K562 (cell line): ENCODE data around the gene AMPD3. TPM values are rescaled to one million over a fixed set of nuclear protein-coding genes. Genes with fewer than 3 reads are reported as not detected.

Source experiments
- MEIS2 ChIP-seq: fragments of 450-650 bp; IDR thresholded peaks from 2 replicates; pipeline ENCODE4 v1.6.1; 2014; ENCODE audit warnings: mild to moderate bottlenecking; ENCODE audit not compliant: partially characterized antibody
- MGA ChIP-seq: fragments of 450-650 bp; IDR thresholded peaks from 2 replicates; pipeline ENCODE4 v1.6.1; 2016; ENCODE audit warnings: mild to moderate bottlenecking, moderate library complexity
- PTRF ChIP-seq: fragments of 450-650 bp; IDR thresholded peaks from 2 replicates; pipeline ENCODE4 v1.6.1; 2016; ENCODE audit warnings: mild to moderate bottlenecking, missing genetic modification characterization, missing compliant biosample characterization
- UBTF ChIP-seq, 2 experiments: IDR thresholded peaks; 2 replicates each; pipeline ENCODE4 v1.6.1; 2012; ENCODE audit warnings: improper control_type of control experiment in 2 of 2, low read depth in 2 of 2, low read length in 2 of 2, borderline replicate concordance in 1 of 2
- ZNF79 ChIP-seq: fragments of 250-450 bp; sonication (Bioruptor Pico); IDR thresholded peaks from 2 replicates; pipeline ENCODE4 v1.4.0; 2020; ENCODE audit warnings: low read depth, mild to moderate bottlenecking, moderate library complexity
- polyA plus RNA-seq, 8 experiments: library from polyadenylated mRNA; depleted of rRNA in 4 of 8; stranded (reverse) in 5 of 8; unstranded in 3 of 8; fragments of >200 nt; fragmentation: Nextera tagmentation in 2 of 8; fragmentation: Illumina TruSeq in 1 of 8; extraction: Ambion mirVana in 2 of 8; extraction: Trizol in 1 of 8; gene quantifications; 2 replicates each; pipeline versions ENCODE4 v1.2.1 to v1.2.3, GENCODE V29; 2011 to 2014; ENCODE audit warnings: inconsistent platforms in 1 of 8, missing spikeins in 1 of 8
- total RNA-seq, 7 experiments: library from RNA; depleted of rRNA in 6 of 7; stranded (reverse); fragments of >200 nt in 6 of 7; fragmentation: Illumina TruSeq in 2 of 7; extraction: Trizol in 2 of 7; gene quantifications; 2 replicates each; pipeline versions ENCODE4 v1.2.1 to v1.2.3, GENCODE V29; 2011 to 2021; ENCODE audit warnings: low replicate concordance in 1 of 7

Gene AMPD3
- total and polyA plus RNA-seq, 9 of the 15 experiments (the other 6 are each of a cell fraction or from before 2014, with no cell fraction given) = 4.4 to 23.6 (median 11.2) TPM

GRCh38 chr11:10539339-10539738 lies 84.3 kb downstream of the AMPD3 start (continued):
- TF ChIP-seq MGA (no peak), ZNF79 (no peak), PTRF (tag) (no peak), MEIS2 (no peak), UBTF (IDR thresholded peaks at IDR 0.05; ENCODE audit: borderline replicate concordance in 1 of 2, low read depth in 2 of 2, low read length in 2 of 2) (no peak)
